Endothelial cell of umbilical vein (primary cell): ENCODE measurements around the gene FOXL1. TPM values are rescaled to one million over a fixed set of nuclear protein-coding genes. Genes with fewer than 3 reads are reported as not detected.

Experiments
- BruUV-seq: library from RNA; stranded (reverse); fragments of 400-500 nt; replicated peaks from 2 replicates; lab custom pipeline; 2021; lab: Mats Ljungman, UMichigan
- CTCF ChIA-PET: fragments of 300-600, 350-600 bp; sonication (Branson Sonifier 250); formaldehyde crosslinking; loops from one replicate; lab custom pipeline; 2021; ENCODE audit warnings: antibody characterized with exemption, inconsistent platforms; lab: Charles Lee
- POLR2A ChIA-PET: fragments of 300-600, 350-600 bp; sonication (Branson Sonifier 250); formaldehyde crosslinking; loops from one replicate; lab custom pipeline; 2021; ENCODE audit warnings: antibody characterized with exemption, inconsistent platforms; lab: Charles Lee
- DNase-seq: peaks from one replicate; pipeline ENCODE4 v3.0.0-alpha.2; 2011; ENCODE audit warnings: low read depth, low spot score
- FAIRE-seq: peaks from 2 replicates; lab custom pipeline; 2011; peaks lifted over from hg19 to GRCh38; lab: Jason Lieb, UNC
- H2AFZ ChIP-seq: 2 replicates; pipeline ENCODE4 v1.6.0; 2012; ENCODE audit warnings: low read depth, low read length, control low read depth, inconsistent platforms
- H3K27ac ChIP-seq: 2 replicates; pipeline ENCODE4 v1.5.1; 2011; ENCODE audit warnings: low read depth, mild to moderate bottlenecking, control low read depth, low read length, moderate library complexity; ENCODE audit not compliant: insufficient read depth
- H3K27me3 ChIP-seq, 2 experiments: 2 replicates each; pipeline versions ENCODE4 v1.6.0 to v1.6.1; 2011; ENCODE audit warnings: low read length in 2 of 2, mixed read lengths in 1 of 2; ENCODE audit not compliant: control insufficient read depth in 2 of 2, insufficient read depth in 2 of 2
- H3K36me3 ChIP-seq, 2 experiments: 2 replicates in 1 of 2; 3 replicates in 1 of 2; pipeline ENCODE4 v1.5.1; 2011; ENCODE audit warnings: low read length in 2 of 2, mild to moderate bottlenecking in 1 of 2, moderate library complexity in 1 of 2; ENCODE audit not compliant: control insufficient read depth in 2 of 2, insufficient read depth in 2 of 2; ENCODE audit errors: extremely low read depth in 1 of 2
- H3K4me1 ChIP-seq: 3 replicates; pipeline ENCODE4 v1.5.1; 2011; ENCODE audit warnings: mild to moderate bottlenecking, low read length; ENCODE audit not compliant: control insufficient read depth, insufficient read depth; ENCODE audit errors: extremely low read depth
- H3K4me2 ChIP-seq: 2 replicates; pipeline ENCODE4 v1.6.1; 2011; ENCODE audit warnings: low read length, control low read depth, mixed read lengths; ENCODE audit not compliant: insufficient read depth
- H3K4me3 ChIP-seq, 3 experiments: fragments of 200-600 bp in 1 of 3; sonication (generic), shearing (Covaris generic) in 1 of 3; replicated peaks in 1 of 3; 2 replicates each; pipeline ENCODE4 v1.5.1; 2011 to 2016; ENCODE audit warnings: control low read depth in 3 of 3, low read length in 3 of 3, mild to moderate bottlenecking in 2 of 3, inconsistent platforms in 1 of 3, low read depth in 1 of 3, moderate library complexity in 1 of 3; ENCODE audit not compliant: insufficient read depth in 1 of 3
- H3K79me2 ChIP-seq: 2 replicates; pipeline ENCODE4 v1.6.0; 2012; ENCODE audit warnings: low read length, inconsistent platforms; ENCODE audit not compliant: control insufficient read depth, insufficient read depth
- H3K9ac ChIP-seq: replicated peaks from 2 replicates; pipeline ENCODE3; 2011; ENCODE audit warnings: low read length, control low read depth; ENCODE audit not compliant: insufficient read depth; ENCODE audit errors: extremely low read depth
- H3K9me1 ChIP-seq: replicated peaks from 3 replicates; pipeline ENCODE4 v1.6.0; 2011; ENCODE audit warnings: mild to moderate bottlenecking, low read length; ENCODE audit not compliant: control insufficient read depth, insufficient read depth; ENCODE audit errors: extremely low read depth
- H3K9me3 ChIP-seq: replicated peaks from 2 replicates; pipeline ENCODE4 v1.5.1; 2012; ENCODE audit warnings: low read length, inconsistent platforms; ENCODE audit not compliant: control insufficient read depth, insufficient read depth
- H4K20me1 ChIP-seq: replicated peaks from 2 replicates; pipeline ENCODE3; 2011; ENCODE audit warnings: mild to moderate bottlenecking, low read length; ENCODE audit not compliant: control insufficient read depth, insufficient read depth; ENCODE audit errors: extremely low read depth
- EZH2 ChIP-seq: IDR thresholded peaks from 2 replicates; pipeline ENCODE4 v1.6.1; 2012; ENCODE audit warnings: borderline replicate concordance, low read depth, mild to moderate bottlenecking, moderate library complexity, low read length, inconsistent platforms; ENCODE audit not compliant: severe bottlenecking
- FOS ChIP-seq: IDR thresholded peaks from 2 replicates; pipeline ENCODE4 v1.6.1; 2011; ENCODE audit warnings: mild to moderate bottlenecking, low read length, moderate library complexity, borderline replicate concordance; ENCODE audit not compliant: insufficient read depth
- GATA2 ChIP-seq: IDR thresholded peaks from 2 replicates; pipeline ENCODE4 v1.7.0; 2011; ENCODE audit warnings: low read depth, mild to moderate bottlenecking, moderate library complexity, mixed read lengths, low read length; ENCODE audit not compliant: insufficient read length, insufficient read depth
- JUN ChIP-seq: IDR thresholded peaks from 2 replicates; pipeline ENCODE4 v1.6.1; 2011; ENCODE audit warnings: borderline replicate concordance, low read depth; ENCODE audit not compliant: insufficient read length, insufficient read depth
- MYC ChIP-seq: IDR thresholded peaks from one replicate; pipeline ENCODE4 v1.6.1; 2011; ENCODE audit warnings: mild to moderate bottlenecking, low read depth, low read length
- POLR2A ChIP-seq: IDR thresholded peaks from 2 replicates; pipeline ENCODE4 v1.6.1; 2012; ENCODE audit warnings: low read depth, mild to moderate bottlenecking, control low read depth, low read length
- dilution Hi-C: fragments of 300-500 bp; cut with MboI; formaldehyde crosslinking; loops from one replicate; pipeline ENCODE4 v1.15.0; 2019; ENCODE audit warnings: low sequenced_read_pairs; ENCODE audit not compliant: extremely low pct_ligation_motif_present
- intact Hi-C: fragments of 100-400 bp; cut with micrococcal nuclease; formaldehyde crosslinking; loops from one replicate; pipeline ENCODE4 v1.10.0; 2022
- polyA plus RNA-seq, 4 experiments: library from polyadenylated mRNA; depleted of rRNA in 3 of 4; stranded (reverse) in 3 of 4; unstranded in 1 of 4; fragments of >200 nt; gene quantifications; 2 replicates each; pipeline versions ENCODE4 v1.2.1 to v1.2.3, GENCODE V29; 2011 to 2012; ENCODE audit warnings: missing spikeins in 1 of 4
- total RNA-seq: library from RNA; stranded (reverse); gene quantifications from 2 replicates; pipeline ENCODE4 v1.2.3, GENCODE V29; 2021
- TF ChIP-seq, protein P1 (sequence below): IDR thresholded peaks from 2 replicates; pipeline ENCODE4 v1.6.1; 2011; ENCODE audit not compliant: insufficient read depth, insufficient read length

The FOXL1 gene
- total and polyA plus RNA-seq, 2 donors (not counting 3 experiments of a cell fraction or from before 2014, with no cell fraction given): 2.8 to 3.8 TPM

DNA sequence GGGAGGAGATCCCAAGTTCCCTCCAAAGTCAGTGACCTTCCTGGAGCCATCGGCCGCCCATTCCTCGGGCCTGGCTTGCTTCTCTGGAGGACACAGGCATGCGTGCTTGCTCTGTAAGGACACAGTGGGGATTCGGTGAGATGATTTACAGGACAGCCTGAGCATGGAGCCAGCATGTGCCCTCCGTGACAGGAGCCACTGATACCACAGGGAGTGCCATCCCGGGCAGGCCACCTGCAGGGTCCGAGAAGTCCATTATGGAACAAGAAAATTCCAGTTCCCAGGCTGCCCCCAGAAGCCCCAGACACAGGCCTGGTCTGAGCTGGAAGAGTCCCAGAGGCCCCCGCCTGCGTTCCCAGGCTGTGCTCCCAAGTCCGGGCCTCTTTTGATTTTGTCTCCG is 47.9 kb downstream of the FOXL1 start:
- no peak for DNase-seq
- Histone ChIP-seq H3K4me2 (no peak overlapping the region), H3K79me2 (no peaks in the 10 kb centered on the region), H3K4me1 (peaks cover 3% of the 10 kb centered on the region), H3K27ac (no peak overlapping the region), H3K9ac (no peak overlapping the region), H4K20me1 (no peaks in the 10 kb centered on the region), H3K27me3 (no peaks in the 10 kb centered on the region), H3K9me3 (no peaks in the 10 kb centered on the region), H3K36me3 (no peaks in the 10 kb centered on the region), H2AFZ (no peak overlapping the region), H3K4me3 (no peak overlapping the region), H3K9me1 (no peaks in the 10 kb centered on the region)
- intact Hi-C loops: no loop called here
- TF ChIP-seq EZH2 (no peak), FOS (no peak), MYC (no peak), JUN (no peak)
- TF ChIP-seq, protein P1, sequence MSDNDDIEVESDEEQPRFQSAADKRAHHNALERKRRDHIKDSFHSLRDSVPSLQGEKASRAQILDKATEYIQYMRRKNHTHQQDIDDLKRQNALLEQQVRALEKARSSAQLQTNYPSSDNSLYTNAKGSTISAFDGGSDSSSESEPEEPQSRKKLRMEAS: no peak
- dilution Hi-C loops: no loop called here
- FAIRE-seq: no peak
- BruUV-seq: no TSS peak
- ChIA-PET CTCF (interaction anchor here (0.8 to 1.9 kb wide), 3 partner anchors 36 to 248 kb away, joined by 3 to 6 read pairs (median 3); no protein-coding TSS in a partner anchor), POLR2A (no interaction called here)

DNA sequence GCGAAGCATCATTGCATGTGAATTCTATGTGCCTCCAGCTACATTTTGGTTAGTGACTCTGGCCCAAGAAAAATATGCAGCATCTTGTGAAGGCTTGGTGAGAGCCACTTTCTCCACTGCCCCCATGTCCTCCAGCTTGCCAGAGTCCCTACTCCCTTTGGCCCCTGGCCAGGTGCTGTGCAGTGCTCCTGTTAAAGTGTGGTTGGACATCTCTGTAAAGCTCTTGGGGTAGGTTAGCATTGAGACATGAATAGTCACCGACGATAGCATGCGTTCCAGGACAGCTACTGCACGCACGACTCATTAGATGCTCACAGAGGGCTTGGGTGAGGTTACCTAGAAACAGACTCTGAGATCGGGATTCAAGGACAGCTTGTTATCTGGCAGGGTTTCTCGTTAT is 48.6 kb downstream of the FOXL1 start:
- FAIRE-seq: no peak
- Histone ChIP-seq H3K4me3 (no peak overlapping the region), H3K9me1 (no peaks in the 10 kb centered on the region), H3K27me3 (no peaks in the 10 kb centered on the region), H3K9ac (no peak overlapping the region), H3K36me3 (no peaks in the 10 kb centered on the region), H2AFZ (no peak overlapping the region), H3K4me1 (peaks cover 9% of the 10 kb centered on the region), H4K20me1 (no peaks in the 10 kb centered on the region), H3K4me2 (no peak overlapping the region), H3K79me2 (no peaks in the 10 kb centered on the region), H3K9me3 (no peaks in the 10 kb centered on the region), H3K27ac (no peak overlapping the region)
- CTCF ChIA-PET: interaction anchor here (0.8 to 1.9 kb wide), 3 partner anchors 35 to 247 kb away, joined by 3 to 6 read pairs (median 3); no protein-coding TSS in a partner anchor
- DNase-seq: no peak
- POLR2A ChIA-PET: interaction anchor here (0.5 kb wide), 1 partner anchor 51 kb away, joined by 4 read pairs; no protein-coding TSS in a partner anchor
- BruUV-seq: no TSS peak
- intact Hi-C loops: no loop called here
- TF ChIP-seq, protein P1: no peak
- TF ChIP-seq POLR2A: no peak
- TF ChIP-seq GATA2: no peak
- dilution Hi-C loops: no loop called here
